Left kidney (tissue), 8 donors: ENCODE results near the gene TRMT6. TPM values are rescaled to one million over a fixed set of nuclear protein-coding genes. Genes with fewer than 3 reads are reported as not detected.

ENCODE experiments used
- DNase-seq: peaks from one replicate; pipeline ENCODE4 v3.0.0-alpha.2; 2013
- long read RNA-seq, 8 donors: transcript quantifications; one replicate each; lab custom pipeline, GENCODE V29; 2026
- polyA plus RNA-seq: library from polyadenylated mRNA; unstranded; fragments of 120-200 nt; gene quantifications from one replicate; pipeline ENCODE4 v1.2.1, GENCODE V29; 2013; ENCODE audit not compliant: insufficient read length

Gene TRMT6
- 20.3 TPM for polyA plus RNA-seq
- long read RNA-seq, donor 1, partial matches to known transcripts: 9 of 9 reads
- long read RNA-seq, donor 1, other reads (novel, unspliced or antisense): 0 of 9 reads
- long read RNA-seq, donor 2, partial matches to known transcripts: 0 of 3 reads
- long read RNA-seq, donor 2, other reads (novel, unspliced or antisense): 0 of 3 reads
- long read RNA-seq, donor 3, partial matches to known transcripts: 9 of 9 reads
- long read RNA-seq, donor 3, other reads (novel, unspliced or antisense): 0 of 9 reads
- long read RNA-seq, donor 4: 0 reads
- long read RNA-seq, donor 5, partial matches to known transcripts: 0 of 3 reads
- long read RNA-seq, donor 5, other reads (novel, unspliced or antisense): 0 of 3 reads
- long read RNA-seq, donor 6, partial matches to known transcripts: 6 of 7 reads
- long read RNA-seq, donor 6, other reads (novel, unspliced or antisense): 0 of 7 reads
- long read RNA-seq, donor 7, partial matches to known transcripts: 0 of 2 reads
- long read RNA-seq, donor 7, other reads (novel, unspliced or antisense): 0 of 2 reads
- long read RNA-seq, donor 8: 0 reads

- peak; percentile 95 for DNase-seq
These were observed at the start of gene TRMT6, which contains the start of gene MCM8 for GRCh38 chr20:5950271-5951031. Gene TRMT6, minus strand, starts transcription at chr20:5950533. Its CDS starts 128 bp downstream, at chr20:5950405. Gene MCM8, plus strand, starts transcription at chr20:5950652. Its CDS starts 1,364 bp downstream, at chr20:5952016.

- DNase-seq: no peak
These were observed 49.5 kb upstream of the TRMT6 start for GRCh38 chr20:5999783-6000182.

- DNase-seq: no peak
These were observed 46.4 kb upstream of the TRMT6 start for GRCh38 chr20:5996765-5997164.

GRCh38 chr20:5991623-5992441 lies 41.5 kb upstream of the TRMT6 start:
- DNase-seq: no peak

- DNase-seq: no peak
These were observed 40.6 kb upstream of the TRMT6 start for GRCh38 chr20:5990946-5991345.

- DNase-seq: no peak
These were observed 39.2 kb upstream of the TRMT6 start for GRCh38 chr20:5989539-5989938.

- DNase-seq: no peak
These were observed 37.0 kb upstream of the TRMT6 start for GRCh38 chr20:5987383-5987782.

GRCh38 chr20:5980720-5981538 lies 30.6 kb upstream of the TRMT6 start:
- no peak for DNase-seq

GRCh38 chr20:5979801-5980200 lies 29.5 kb upstream of the TRMT6 start:
- no peak for DNase-seq

GRCh38 chr20:5977975-5978374 lies 27.6 kb upstream of the TRMT6 start:
- DNase-seq: no peak

GRCh38 chr20:5977223-5977622 lies 26.9 kb upstream of the TRMT6 start:
- no peak for DNase-seq

GRCh38 chr20:5975778-5976177 lies 25.4 kb upstream of the TRMT6 start:
- DNase-seq: no peak

GRCh38 chr20:5974531-5974930 lies 24.2 kb upstream of the TRMT6 start:
- DNase-seq: no peak

GRCh38 chr20:5973971-5974370 lies 23.6 kb upstream of the TRMT6 start:
- DNase-seq: no peak

- DNase-seq: no peak
These were observed 22.8 kb upstream of the TRMT6 start for GRCh38 chr20:5973172-5973571.

GRCh38 chr20:5971203-5971602 lies 20.9 kb upstream of the TRMT6 start:
- no peak for DNase-seq

GRCh38 chr20:5970381-5970780 lies 20.0 kb upstream of the TRMT6 start:
- DNase-seq: no peak

- no peak for DNase-seq
These were observed 19.6 kb upstream of the TRMT6 start for GRCh38 chr20:5969940-5970339.

- no peak for DNase-seq
These were observed 19.1 kb upstream of the TRMT6 start for GRCh38 chr20:5969348-5969935.

GRCh38 chr20:5968462-5968861 lies 18.1 kb upstream of the TRMT6 start:
- no peak for DNase-seq

GRCh38 chr20:5967469-5967868 lies 17.1 kb upstream of the TRMT6 start:
- DNase-seq: no peak
